GM12878 (cell line): ENCODE measurements around the gene CETP. TPM values are rescaled to one million over a fixed set of nuclear protein-coding genes. Genes with fewer than 3 reads are reported as not detected.

Experiments
- ATAC-seq: fragments of 200-7000 bp; cut with Tn5 transposase; 3 replicates; pipeline ENCODE4 v1.9.1; 2020; ENCODE audit warnings: mild to moderate bottlenecking, moderate library complexity
- BruUV-seq: library from RNA; stranded (reverse); fragments of 400-500 nt; replicated peaks from 2 replicates; lab custom pipeline; 2021; lab: Mats Ljungman, UMichigan
- CTCF ChIA-PET: fragments of 300-600 bp; sonication (Branson Sonifier 250); formaldehyde crosslinking; extraction: SDS; loops from one replicate; lab custom pipeline; 2021; ENCODE audit warnings: inconsistent platforms; lab: Yijun Ruan, JAX
- POLR2A ChIA-PET: fragments of 350-600 bp; formaldehyde crosslinking; extraction: SDS; loops from one replicate; lab custom pipeline; 2021; ENCODE audit warnings: inconsistent platforms; lab: Charles Lee
- RAD21 ChIA-PET: fragments of 300-600 bp; sonication (Branson Sonifier 250); formaldehyde crosslinking; loops from one replicate; lab custom pipeline; 2023; ENCODE audit warnings: antibody characterized with exemption; ENCODE audit not compliant: unreplicated experiment; lab: Charles Lee
- SMC1A ChIA-PET: fragments of 300-600 bp; sonication (Branson Sonifier 250); formaldehyde crosslinking; loops from one replicate; lab custom pipeline; 2023; ENCODE audit not compliant: unreplicated experiment, uncharacterized antibody; lab: Charles Lee
- DNase-seq: peaks from one replicate; pipeline ENCODE4 v3.0.0-alpha.2; 2011; ENCODE audit warnings: low read depth, low spot score
- FAIRE-seq: peaks from 3 replicates; lab custom pipeline; 2011; peaks lifted over from hg19 to GRCh38; lab: Jason Lieb, UNC
- H2AFZ ChIP-seq: 2 replicates; pipeline ENCODE4 v1.6.0; 2011; ENCODE audit warnings: low read depth, low read length, control low read depth; ENCODE audit not compliant: control insufficient read depth
- H3K27ac ChIP-seq: 2 replicates; pipeline ENCODE4 v1.5.1; 2011; ENCODE audit warnings: control low read depth; ENCODE audit not compliant: control insufficient read depth, insufficient read depth
- H3K27me3 ChIP-seq, 2 experiments: replicated peaks in 1 of 2; 2 replicates each; pipeline versions ENCODE4 v1.6.0 to v1.6.1; 2011; ENCODE audit warnings: low read length in 1 of 2; ENCODE audit not compliant: control insufficient read depth in 2 of 2, insufficient read depth in 2 of 2
- H3K36me3 ChIP-seq, 2 experiments: 2 replicates each; pipeline ENCODE4 v1.5.1; 2011; ENCODE audit warnings: low read length in 1 of 2; ENCODE audit not compliant: control insufficient read depth in 2 of 2, insufficient read depth in 2 of 2
- H3K4me1 ChIP-seq: 2 replicates; pipeline ENCODE4 v1.6.1; 2011; ENCODE audit warnings: mild to moderate bottlenecking, low read length, moderate library complexity, mixed read lengths; ENCODE audit not compliant: control insufficient read depth, insufficient read depth
- H3K4me2 ChIP-seq: 2 replicates; pipeline ENCODE4 v1.6.0; 2011; ENCODE audit warnings: control low read depth; ENCODE audit not compliant: control insufficient read depth, insufficient read depth
- H3K4me3 ChIP-seq: fragments of 200-600 bp; sonication (generic); 2 replicates; pipeline ENCODE4 v1.5.1; 2016
- H3K79me2 ChIP-seq: 2 replicates; pipeline ENCODE4 v1.6.0; 2011; ENCODE audit warnings: low read length; ENCODE audit not compliant: control insufficient read depth, insufficient read depth
- H3K9ac ChIP-seq: 2 replicates; pipeline ENCODE4 v1.8.0; 2011; ENCODE audit warnings: low read length, control low read depth, mixed read lengths; ENCODE audit not compliant: control insufficient read depth, insufficient read depth
- H3K9me3 ChIP-seq: replicated peaks from 3 replicates; pipeline ENCODE4 v1.5.1; 2011; ENCODE audit warnings: mild to moderate bottlenecking, low read length; ENCODE audit not compliant: control insufficient read depth, insufficient read depth
- H4K20me1 ChIP-seq: 2 replicates; pipeline ENCODE4 v1.6.0; 2011; ENCODE audit not compliant: control insufficient read depth, insufficient read depth
- BCL11A ChIP-seq: IDR thresholded peaks from 2 replicates; pipeline ENCODE4 v1.6.1; 2011; ENCODE audit warnings: low read depth, low read length
- CUX1 ChIP-seq: IDR thresholded peaks from 2 replicates; pipeline ENCODE4 v1.6.1; 2012; ENCODE audit warnings: improper control_type of control experiment, low read depth, low read length; ENCODE audit not compliant: insufficient replicate concordance
- EP300 ChIP-seq, 2 experiments: fragments of 150-350 bp in 1 of 2; IDR thresholded peaks; 2 replicates each; pipeline ENCODE4 v1.6.1; 2011 to 2012; ENCODE audit warnings: low read depth in 2 of 2, low read length in 2 of 2, borderline replicate concordance in 1 of 2, improper control_type of control experiment in 1 of 2, inconsistent platforms in 1 of 2; ENCODE audit not compliant: control insufficient read depth in 1 of 2
- HDAC6 ChIP-seq: fragments of 200-600 bp; sonication (generic); IDR thresholded peaks from one replicate; pipeline ENCODE4 v1.8.0; 2017; ENCODE audit warnings: antibody characterized with exemption; ENCODE audit not compliant: unreplicated experiment
- HDGF ChIP-seq: fragments of 450-650 bp; IDR thresholded peaks from 2 replicates; pipeline ENCODE4 v1.6.1; 2016; ENCODE audit warnings: antibody characterized with exemption
- NFXL1 ChIP-seq: fragments of 450-650 bp; IDR thresholded peaks from 2 replicates; pipeline ENCODE4 v1.6.1; 2017; ENCODE audit warnings: antibody characterized with exemption, mild to moderate bottlenecking, borderline replicate concordance
- POLR2AphosphoS5 ChIP-seq: IDR thresholded peaks from 2 replicates; pipeline ENCODE4 v1.6.1; 2011; ENCODE audit warnings: mild to moderate bottlenecking, low read length, inconsistent platforms
- RUNX3 ChIP-seq: IDR thresholded peaks from 2 replicates; pipeline ENCODE4 v1.6.1; 2012; ENCODE audit warnings: low read length, inconsistent platforms
- WGBS: methylation state at CpG from one replicate; pipeline ENCODE4 v1.1.6; 2016; ENCODE audit warnings: low lambda C conversion rate; ENCODE audit not compliant: insufficient replicate concordance, insufficient coverage; ENCODE audit errors: missing lambda C conversion rate; 5-methylcytosine and 5-hydroxymethylcytosine counted together
- in situ Hi-C: fragments of 300-500 bp; cut with MboI; formaldehyde crosslinking; loops from 9 replicates; pipeline ENCODE4 v1.14.3; 2018; ENCODE audit warnings: mixed read lengths
- intact Hi-C: fragments of 100-400 bp; cut with micrococcal nuclease; formaldehyde crosslinking; loops from one replicate; pipeline ENCODE4 v1.14.2; 2022; ENCODE audit not compliant: unreplicated experiment
- polyA plus RNA-seq, 11 experiments: library from polyadenylated mRNA; depleted of rRNA in 4 of 11; unstranded in 6 of 11; stranded (reverse) in 5 of 11; fragments of >200 nt; fragmentation: Nextera tagmentation in 4 of 11; fragmentation: Illumina TruSeq in 1 of 11; extraction: Ambion mirVana in 4 of 11; extraction: Trizol in 1 of 11; gene quantifications; 1 replicate in 1 of 11; 2 replicates in 10 of 11; pipeline versions ENCODE4 v1.2.1 to v1.2.3, GENCODE V29; 2011 to 2016; ENCODE audit warnings: inconsistent platforms in 2 of 11, missing spikeins in 2 of 11, low read depth in 1 of 11
- total RNA-seq, 4 experiments: library from RNA; depleted of rRNA in 3 of 4; stranded (reverse); fragments of >200 nt in 3 of 4; fragmentation: Illumina TruSeq in 1 of 4; extraction: Trizol in 1 of 4; gene quantifications; 2 replicates each; pipeline versions ENCODE4 v1.2.1 to v1.2.3, GENCODE V29; 2013 to 2021
- TF ChIP-seq, protein P1 (sequence below): IDR thresholded peaks from 2 replicates; pipeline ENCODE4 v1.6.1; 2012; ENCODE audit warnings: low read depth, low read length, improper control_type of control experiment
- TF ChIP-seq, protein P2 (sequence below): fragments of 450-650 bp; IDR thresholded peaks from 2 replicates; pipeline ENCODE4 v1.6.1; 2018; ENCODE audit warnings: mild to moderate bottlenecking, low read depth, moderate library complexity; ENCODE audit not compliant: partially characterized antibody

The CETP gene
- total and polyA plus RNA-seq, 10 of the 15 experiments (the other 5 are each of a cell fraction or from before 2014, with no cell fraction given), result 1.2 to 6.4 (median 2.1) TPM

DNA sequence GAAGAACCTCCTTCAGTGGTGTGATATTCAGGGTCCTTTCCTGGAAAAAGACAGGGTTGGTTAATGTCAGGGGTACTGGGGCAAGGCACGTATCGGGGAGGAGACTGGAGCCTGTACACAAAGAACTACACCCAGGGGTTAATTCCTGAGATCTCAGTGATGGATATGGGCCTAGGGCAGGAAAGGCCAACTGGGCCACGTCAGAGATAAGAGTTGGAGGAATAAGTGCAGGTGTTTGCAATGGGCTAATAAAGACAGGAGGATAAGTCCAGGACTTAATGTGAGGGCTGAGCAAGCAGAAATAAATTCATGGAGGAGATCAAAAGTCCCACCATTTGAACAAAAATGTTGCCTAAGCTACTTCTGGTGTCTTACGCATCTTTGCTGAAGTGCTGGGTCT, 40.2 kb upstream of the CETP start (continued):
- no peak for TF ChIP-seq CUX1

DNA sequence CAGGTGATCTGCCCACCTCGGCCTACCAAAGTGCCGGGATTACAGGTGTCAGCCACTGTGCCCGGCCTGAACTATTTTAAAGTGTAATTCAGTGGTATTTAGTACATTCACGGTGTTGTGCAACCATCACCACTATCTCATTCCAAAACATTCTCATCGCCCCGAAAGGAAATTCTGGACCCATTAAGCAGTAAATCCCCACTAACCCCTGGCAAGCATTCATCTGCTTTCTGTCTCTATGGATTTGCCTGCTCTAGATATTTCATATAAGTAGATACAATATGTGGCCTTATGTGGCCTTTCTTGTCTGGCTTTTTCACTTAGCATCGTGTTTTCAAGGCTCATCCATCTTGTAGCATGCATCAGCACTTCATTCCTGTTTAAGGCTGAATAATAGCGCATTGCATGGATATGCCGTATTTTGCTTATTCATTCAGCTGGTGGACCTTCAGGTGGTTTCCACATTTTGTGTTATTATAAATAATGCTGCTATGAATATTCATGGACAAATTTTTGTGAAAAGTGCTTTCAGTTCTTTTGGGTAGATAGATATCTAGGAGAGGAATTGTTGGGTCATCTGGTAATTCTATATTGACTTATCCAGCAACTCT, 38.2 kb upstream of the CETP start:
- Histone ChIP-seq H2AFZ (no peak overlapping the region), H3K36me3 (no peaks in the 10 kb centered on the region), H4K20me1 (no peaks in the 10 kb centered on the region), H3K9me3 (no peaks in the 10 kb centered on the region), H3K4me2 (no peak overlapping the region), H3K4me3 (no peak overlapping the region)
- in situ Hi-C loops, result no loop called here
- intact Hi-C loops, result no loop called here
- no peak for ATAC-seq
- no TSS peak for BruUV-seq
- TF ChIP-seq POLR2AphosphoS5 (no peak), RUNX3 (no peak), HDGF (no peak), NFXL1 (no peak), BCL11A (no peak), EP300 (IDR thresholded peaks at IDR 0.05; ENCODE audit: borderline replicate concordance in 1 of 2, control insufficient read depth in 1 of 2, low read depth in 2 of 2, low read length in 2 of 2) (no peak), HDAC6 (no peak)
- TF ChIP-seq, protein P1, sequence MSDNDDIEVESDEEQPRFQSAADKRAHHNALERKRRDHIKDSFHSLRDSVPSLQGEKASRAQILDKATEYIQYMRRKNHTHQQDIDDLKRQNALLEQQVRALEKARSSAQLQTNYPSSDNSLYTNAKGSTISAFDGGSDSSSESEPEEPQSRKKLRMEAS, result no peak
- TF ChIP-seq, protein P2, sequence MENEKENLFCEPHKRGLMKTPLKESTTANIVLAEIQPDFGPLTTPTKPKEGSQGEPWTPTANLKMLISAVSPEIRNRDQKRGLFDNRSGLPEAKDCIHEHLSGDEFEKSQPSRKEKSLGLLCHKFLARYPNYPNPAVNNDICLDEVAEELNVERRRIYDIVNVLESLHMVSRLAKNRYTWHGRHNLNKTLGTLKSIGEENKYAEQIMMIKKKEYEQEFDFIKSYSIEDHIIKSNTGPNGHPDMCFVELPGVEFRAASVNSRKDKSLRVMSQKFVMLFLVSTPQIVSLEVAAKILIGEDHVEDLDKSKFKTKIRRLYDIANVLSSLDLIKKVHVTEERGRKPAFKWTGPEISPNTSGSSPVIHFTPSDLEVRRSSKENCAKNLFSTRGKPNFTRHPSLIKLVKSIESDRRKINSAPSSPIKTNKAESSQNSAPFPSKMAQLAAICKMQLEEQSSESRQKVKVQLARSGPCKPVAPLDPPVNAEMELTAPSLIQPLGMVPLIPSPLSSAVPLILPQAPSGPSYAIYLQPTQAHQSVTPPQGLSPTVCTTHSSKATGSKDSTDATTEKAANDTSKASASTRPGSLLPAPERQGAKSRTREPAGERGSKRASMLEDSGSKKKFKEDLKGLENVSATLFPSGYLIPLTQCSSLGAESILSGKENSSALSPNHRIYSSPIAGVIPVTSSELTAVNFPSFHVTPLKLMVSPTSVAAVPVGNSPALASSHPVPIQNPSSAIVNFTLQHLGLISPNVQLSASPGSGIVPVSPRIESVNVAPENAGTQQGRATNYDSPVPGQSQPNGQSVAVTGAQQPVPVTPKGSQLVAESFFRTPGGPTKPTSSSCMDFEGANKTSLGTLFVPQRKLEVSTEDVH, result no peak
- TF ChIP-seq, all 136 proteins: peak for 0
- ChIA-PET CTCF (interaction anchor here (1.5 kb wide), 1 partner anchor 52 kb away, joined by 4 read pairs; no protein-coding TSS in a partner anchor), POLR2A (interaction anchor here (0.5 kb wide), 1 partner anchor 32 kb away, joined by 10 read pairs; no protein-coding TSS in a partner anchor), SMC1A (interaction anchor here (4.2 kb wide), 1 partner anchor 21 kb away, joined by 13 read pairs; no protein-coding TSS in a partner anchor), RAD21 (no interaction called here)
- Histone ChIP-seq H3K4me1 (peaks cover 7% of the 10 kb centered on the region), H3K27ac (no peak overlapping the region), H3K9ac (no peak overlapping the region), H3K79me2 (no peaks in the 10 kb centered on the region), H3K27me3 (no peaks in the 10 kb centered on the region)
- WGBS, result 90% methylated on average over 9 of the region's 9 CpGs
- FAIRE-seq (peak; percentile 54), DNase-seq (no peak)
